Endothelial cell of umbilical vein (primary cell): Measurements from ENCODE around the gene HLX.

Experiments
- CTCF ChIP-seq, 2 donors: IDR thresholded peaks; 1 replicate in 1 of 2; 2 replicates in 1 of 2; pipeline ENCODE4 v1.5.1; 2011; ENCODE audit warnings: low read length in 2 of 2, mild to moderate bottlenecking in 2 of 2, moderate library complexity in 2 of 2, control low read depth in 1 of 2, inconsistent platforms in 1 of 2, low read depth in 1 of 2; ENCODE audit not compliant: insufficient read depth in 1 of 2; ENCODE audit errors: extremely low read depth in 1 of 2
- POLR2A ChIP-seq: IDR thresholded peaks from 2 replicates; pipeline ENCODE4 v1.6.1; 2012; ENCODE audit warnings: low read depth, mild to moderate bottlenecking, control low read depth, low read length
- POLR2AphosphoS5 ChIP-seq: IDR thresholded peaks from 2 replicates; pipeline ENCODE4 v1.6.1; 2012; ENCODE audit warnings: low read depth, mild to moderate bottlenecking, control low read depth, low read length, moderate library complexity; ENCODE audit not compliant: insufficient read depth

GRCh38 chr1:220852408-220852807 lies 26.8 kb upstream of the HLX start:
- no peak for TF ChIP-seq POLR2AphosphoS5
- no peak for TF ChIP-seq POLR2A
- no peak for TF ChIP-seq CTCF (IDR thresholded peaks at IDR 0.05; ENCODE audit: extremely low read depth in 1 of 2, insufficient read depth in 1 of 2, low read depth in 1 of 2, low read length in 2 of 2)
